Panc1 (cell line): Measurements from ENCODE around the gene CWC27. TPM values are rescaled to one million over a fixed set of nuclear protein-coding genes. Genes with fewer than 3 reads are reported as not detected.

Experiments used
- ATAC-seq: fragments of 200-7000 bp; cut with Tn5 transposase; 2 replicates; pipeline ENCODE4 v1.9.1; 2020; ENCODE audit warnings: mild to moderate bottlenecking, moderate library complexity
- BruUV-seq: library from RNA; stranded (reverse); fragments of 400-500 nt; replicated peaks from 2 replicates; lab custom pipeline; 2021; lab: Mats Ljungman, UMichigan
- CTCF ChIA-PET: fragments of 300-600 bp; sonication (Branson Sonifier 250); formaldehyde crosslinking; loops from one replicate; lab custom pipeline; 2022; ENCODE audit warnings: antibody characterized with exemption; lab: Charles Lee
- POLR2A ChIA-PET: fragments of 300-600 bp; sonication (Branson Sonifier 250); formaldehyde crosslinking; loops from one replicate; lab custom pipeline; 2022; ENCODE audit warnings: antibody characterized with exemption; lab: Charles Lee
- DNase-seq: peaks from one replicate; pipeline ENCODE4 v3.0.0-alpha.2; 2010; ENCODE audit warnings: low read depth, low spot score
- H3K27ac ChIP-seq: 2 replicates; pipeline ENCODE4 v1.5.1; 2011; ENCODE audit warnings: mild to moderate bottlenecking, low read length, inconsistent platforms
- H3K27me3 ChIP-seq: fragments of 200-500 bp; sonication (Bioruptor generic); 2 replicates; pipeline ENCODE4 v1.6.0; 2014; ENCODE audit warnings: low read length, inconsistent platforms; ENCODE audit not compliant: control insufficient read depth, insufficient read depth
- H3K36me3 ChIP-seq: fragments of 200-500 bp; sonication (Bioruptor generic); 2 replicates; pipeline ENCODE4 v1.5.1; 2014; ENCODE audit warnings: inconsistent platforms, mild to moderate bottlenecking, low read length, moderate library complexity; ENCODE audit not compliant: control insufficient read depth, insufficient read depth
- H3K4me1 ChIP-seq: 2 replicates; pipeline ENCODE4 v1.5.1; 2011; ENCODE audit warnings: inconsistent platforms, mild to moderate bottlenecking, low read length, moderate library complexity; ENCODE audit not compliant: control insufficient read depth, insufficient read depth
- H3K4me3 ChIP-seq, 2 experiments: 2 replicates each; pipeline ENCODE4 v1.5.1; 2011 to 2012; ENCODE audit warnings: low read depth in 2 of 2, low read length in 2 of 2, mild to moderate bottlenecking in 2 of 2, inconsistent platforms in 1 of 2, moderate library complexity in 1 of 2
- H3K9me3 ChIP-seq: fragments of 200-500 bp; sonication (Bioruptor generic); 2 replicates; pipeline ENCODE4 v1.5.1; 2014; ENCODE audit warnings: low read depth, mild to moderate bottlenecking, inconsistent platforms, low read length, moderate library complexity; ENCODE audit not compliant: control insufficient read depth, insufficient read depth
- CTCF ChIP-seq: fragments of 450-650 bp; IDR thresholded peaks from 2 replicates; pipeline ENCODE4 v1.5.1; 2017; ENCODE audit warnings: mild to moderate bottlenecking
- POLR2AphosphoS5 ChIP-seq: IDR thresholded peaks from 2 replicates; pipeline ENCODE4 v1.6.1; 2012; ENCODE audit warnings: mild to moderate bottlenecking, low read depth, low read length, moderate library complexity
- REST ChIP-seq, 2 experiments: IDR thresholded peaks; 2 replicates each; pipeline ENCODE4 v1.6.1; 2011 to 2012; ENCODE audit warnings: low read depth in 2 of 2, control low read depth in 1 of 2, low read length in 1 of 2, mild to moderate bottlenecking in 1 of 2, moderate library complexity in 1 of 2; ENCODE audit not compliant: insufficient read depth in 1 of 2
- SIN3A ChIP-seq: IDR thresholded peaks from 2 replicates; pipeline ENCODE4 v1.6.1; 2012; ENCODE audit warnings: low read depth, mild to moderate bottlenecking, low read length, moderate library complexity, borderline replicate concordance; ENCODE audit not compliant: insufficient read depth
- TCF7L2 ChIP-seq: IDR thresholded peaks from 2 replicates; pipeline ENCODE4 v1.6.1; 2011; ENCODE audit warnings: mild to moderate bottlenecking, low read depth, low read length, inconsistent platforms
- in situ Hi-C: cut with HindIII; loops from 2 replicates; pipeline ENCODE4 v1.10.0; 2016; ENCODE audit warnings: low sequenced_read_pairs, low pct_unique_long_range_greater_than_20kb
- intact Hi-C: fragments of 100-400 bp; cut with micrococcal nuclease; formaldehyde crosslinking; loops from one replicate; pipeline ENCODE4 v1.10.0; 2022; ENCODE audit not compliant: unreplicated experiment
- total RNA-seq: library from RNA; stranded (reverse); gene quantifications from one replicate; pipeline ENCODE4 v1.2.1, GENCODE V29; 2021; ENCODE audit not compliant: unreplicated experiment

CWC27 gene
- total RNA-seq, 1 experiment from 2014 or later, result 19.7 TPM

- in situ Hi-C loops, result no loop called here
- intact Hi-C loops, result no loop called here
- Histone ChIP-seq H3K27me3 (no peaks in the 10 kb centered on the region), H3K27ac (no peak overlapping the region), H3K9me3 (no peaks in the 10 kb centered on the region), H3K36me3 (no peaks in the 10 kb centered on the region), H3K4me1 (no peaks in the 10 kb centered on the region), H3K4me3 (no peak overlapping the region)
- TF ChIP-seq POLR2AphosphoS5 (no peak), SIN3A (no peak), TCF7L2 (no peak), CTCF (no peak), REST (IDR thresholded peaks at IDR 0.05; ENCODE audit: insufficient read depth in 1 of 2, low read depth in 2 of 2, low read length in 1 of 2) (no peak)
- ChIA-PET CTCF (no interaction called here), POLR2A (no interaction called here)
- BruUV-seq, result no TSS peak
- ATAC-seq (no peak), DNase-seq (no peak)
Measured at GRCh38 chr5:64865662-64866061, 96.9 kb downstream of the CWC27 start.

- H3K9me3 ChIP-seq, result no peaks in the 10 kb centered on the region
- in situ Hi-C loops, result no loop called here
- H3K4me1 ChIP-seq, result no peaks in the 10 kb centered on the region
- DNase-seq, result no peak
- ChIA-PET POLR2A (no interaction called here), CTCF (no interaction called here)
- H3K27me3 ChIP-seq, result no peaks in the 10 kb centered on the region
- intact Hi-C loops, result no loop called here
- ATAC-seq, result no peak
- no peak overlapping the region for H3K4me3 ChIP-seq
- H3K36me3 ChIP-seq, result no peaks in the 10 kb centered on the region
- no TSS peak for BruUV-seq
- H3K27ac ChIP-seq, result no peak overlapping the region
- TF ChIP-seq REST (IDR thresholded peaks at IDR 0.05; ENCODE audit: insufficient read depth in 1 of 2, low read depth in 2 of 2, low read length in 1 of 2) (no peak), SIN3A (no peak), CTCF (no peak), TCF7L2 (no peak), POLR2AphosphoS5 (no peak)
Measured at GRCh38 chr5:64869419-64869818, 100.7 kb downstream of the CWC27 start.
